PC-9 (cell line): ENCODE measurements around the gene VAC14.

Experiments used
- CTCF ChIP-seq: fragments of 200-600 bp; sonication (generic); conservative IDR thresholded peaks from 2 replicates; pipeline ENCODE4 v1.6.1; 2017; ENCODE audit warnings: mixed run types, antibody characterized with exemption, mild to moderate bottlenecking, moderate library complexity
- EZH2 ChIP-seq: fragments of 200-600 bp; sonication (generic); IDR thresholded peaks from 2 replicates; pipeline ENCODE4 v1.8.0; 2017; ENCODE audit warnings: antibody characterized with exemption, low read depth

DNA sequence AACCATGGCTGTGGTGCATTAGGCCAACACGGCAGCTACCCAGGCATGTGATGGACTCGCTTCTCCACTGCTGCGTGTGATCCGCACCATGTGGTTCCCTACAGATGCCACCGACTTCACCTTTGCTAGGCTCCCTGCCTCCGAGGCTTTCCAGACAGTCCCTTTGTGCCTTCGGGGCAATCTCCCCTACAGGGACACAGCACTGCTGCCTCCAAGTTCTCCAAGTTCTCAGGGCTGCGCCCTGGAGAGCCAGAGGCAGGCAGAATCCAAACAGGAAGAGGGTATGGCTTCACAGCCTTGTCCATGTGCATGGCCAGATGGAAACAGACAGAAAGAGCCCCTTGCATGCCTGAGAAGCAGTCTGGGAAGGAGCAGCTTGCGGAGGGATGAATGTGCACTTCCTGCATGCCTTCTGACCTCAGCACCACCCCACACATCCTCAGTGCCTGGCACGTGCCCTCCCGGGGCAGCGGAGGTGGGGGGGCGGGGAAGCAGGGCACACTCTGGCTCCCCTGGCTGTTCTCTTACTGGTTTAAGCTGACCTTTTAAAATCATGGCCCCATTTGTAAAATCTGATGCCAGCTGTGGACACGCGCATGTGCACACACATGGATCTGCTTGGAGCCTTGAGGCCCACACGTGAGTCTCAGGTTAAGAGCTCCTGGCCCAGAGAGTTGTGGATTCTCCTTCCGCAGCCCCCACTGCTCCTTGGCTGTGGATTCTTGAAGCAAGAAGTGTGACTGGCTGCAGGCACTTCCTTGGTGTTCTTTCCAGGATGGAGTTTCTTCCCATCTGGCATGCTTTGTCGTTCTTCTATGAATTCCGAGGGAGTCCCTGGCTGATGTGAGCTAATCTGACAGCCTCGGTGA is 59.8 kb downstream of the VAC14 start:
- TF ChIP-seq CTCF, result no peak
- no peak for TF ChIP-seq EZH2
